HG02678 (cell line): ENCODE data around the gene CNTNAP2.

Experiments
- ATAC-seq: cut with Tn5 transposase; IDR thresholded peaks from one replicate; pipeline ENCODE4 v1.9.1; 2021; ENCODE audit warnings: mild to moderate bottlenecking, moderate library complexity; ENCODE audit not compliant: unreplicated experiment

Gene CNTNAP2

DNA sequence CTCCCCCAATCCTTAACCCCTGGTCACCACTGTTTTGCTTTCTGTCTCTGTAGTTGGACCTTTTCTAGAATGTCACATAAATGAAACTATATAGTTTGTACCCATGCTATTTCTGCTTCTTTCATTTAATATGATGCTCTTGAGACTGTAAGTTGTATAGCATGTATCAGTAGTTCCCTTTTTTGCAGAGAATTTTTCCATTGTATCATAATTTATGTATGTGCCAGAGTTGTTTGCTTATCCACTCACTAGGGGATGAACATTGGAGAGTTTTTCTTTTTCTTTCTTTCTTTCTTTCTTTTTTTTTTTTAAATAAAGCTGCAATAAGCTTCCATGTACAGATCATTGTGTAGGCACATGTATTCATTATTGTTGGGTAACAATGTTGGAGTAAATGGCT lies 544.8 kb downstream of the CNTNAP2 start:
- ATAC-seq: no peak

DNA sequence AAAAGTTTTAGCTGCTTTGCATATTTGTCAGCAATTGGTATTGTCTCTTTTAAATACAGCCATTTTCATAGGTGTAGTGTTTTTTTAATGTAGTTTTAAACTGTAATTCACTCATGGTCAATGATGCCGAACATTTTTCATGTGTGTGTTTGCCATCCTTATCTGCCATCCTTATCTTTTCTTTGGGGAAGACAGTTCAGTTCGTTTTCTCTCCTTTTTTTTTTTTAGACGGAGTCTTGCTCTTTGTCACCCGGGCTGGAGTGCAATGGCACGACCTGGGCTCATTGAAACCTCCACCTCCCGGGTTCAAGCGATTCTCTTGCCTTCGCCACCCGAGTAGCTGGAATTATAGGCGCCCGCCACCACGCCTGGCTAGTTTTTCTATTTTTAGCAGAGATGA lies 545.3 kb downstream of the CNTNAP2 start:
- no peak for ATAC-seq

DNA sequence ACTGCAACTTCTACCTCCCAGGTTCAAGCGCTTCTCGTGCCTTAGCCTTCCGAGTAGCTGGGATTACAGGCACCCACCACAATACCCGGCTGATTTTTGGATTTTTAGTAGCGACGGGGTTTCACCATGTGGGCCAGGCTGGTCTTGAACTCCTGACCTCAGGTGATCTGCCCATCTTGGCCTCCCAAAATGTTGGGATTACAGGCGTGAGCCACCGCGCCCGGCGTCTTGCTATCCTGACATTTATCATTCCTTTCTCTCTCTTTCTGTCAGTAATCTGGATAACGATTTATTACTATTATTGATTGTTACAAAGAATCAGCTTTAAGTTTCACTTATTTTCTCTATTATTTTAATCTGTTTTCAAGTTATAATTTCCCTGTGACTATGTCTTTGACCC lies 548.4 kb downstream of the CNTNAP2 start:
- ATAC-seq: no peak

DNA sequence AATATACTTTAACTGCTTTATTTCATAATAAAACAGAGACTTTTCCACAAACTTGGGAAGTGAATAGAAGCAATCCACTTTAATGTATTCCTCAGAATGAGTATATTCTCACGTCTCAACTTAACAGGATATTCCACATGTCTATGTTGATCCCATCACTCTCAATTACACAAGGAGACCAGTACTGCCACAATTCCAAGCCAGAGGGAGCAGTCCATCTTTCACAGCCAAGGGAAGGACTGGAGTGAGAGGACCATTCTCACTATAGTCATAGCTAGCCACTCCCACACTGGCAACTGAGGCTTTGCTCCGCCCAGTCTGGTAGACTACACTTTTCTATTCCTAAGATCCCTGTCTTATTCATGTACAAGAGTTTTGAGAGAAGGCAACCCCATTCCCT lies 553.9 kb downstream of the CNTNAP2 start:
- no peak for ATAC-seq

DNA sequence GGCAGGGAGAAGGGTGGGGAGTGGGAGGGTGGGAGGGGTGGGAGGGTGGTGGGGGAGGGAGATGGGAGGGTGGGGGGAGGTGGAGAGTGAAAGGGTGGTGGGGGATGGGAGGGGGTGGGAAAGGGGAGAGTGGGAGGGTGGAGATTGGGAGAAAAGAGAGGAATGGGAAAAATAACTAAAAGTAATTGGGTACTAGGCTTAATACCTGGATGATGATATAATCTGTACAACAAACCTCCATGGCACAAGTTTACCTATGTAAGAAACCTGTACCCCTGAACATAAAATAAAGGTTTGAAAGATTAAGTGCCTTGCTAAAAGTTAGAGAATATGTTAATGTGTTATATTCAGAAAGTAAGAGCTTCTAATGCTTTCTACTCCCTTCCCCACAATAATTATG lies 564.9 kb downstream of the CNTNAP2 start:
- ATAC-seq: no peak

DNA sequence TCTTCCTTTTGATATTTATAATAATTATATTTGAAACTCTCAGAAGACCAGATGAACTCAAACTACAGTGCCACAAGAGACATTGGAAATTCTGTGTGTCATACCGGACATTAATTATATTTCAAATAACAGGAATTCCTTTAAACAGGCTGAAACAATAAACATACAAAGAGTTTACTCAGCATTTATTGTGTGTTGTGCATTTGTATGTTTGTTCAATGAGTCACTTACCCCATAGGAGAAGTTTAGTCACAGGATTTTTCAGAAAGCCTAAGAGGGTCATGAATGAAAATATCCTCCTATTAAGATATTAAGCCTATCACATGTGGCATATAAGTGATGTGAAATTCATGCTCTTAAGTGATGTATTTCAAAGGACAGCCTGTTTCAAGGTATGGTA lies 566.8 kb downstream of the CNTNAP2 start:
- no peak for ATAC-seq

DNA sequence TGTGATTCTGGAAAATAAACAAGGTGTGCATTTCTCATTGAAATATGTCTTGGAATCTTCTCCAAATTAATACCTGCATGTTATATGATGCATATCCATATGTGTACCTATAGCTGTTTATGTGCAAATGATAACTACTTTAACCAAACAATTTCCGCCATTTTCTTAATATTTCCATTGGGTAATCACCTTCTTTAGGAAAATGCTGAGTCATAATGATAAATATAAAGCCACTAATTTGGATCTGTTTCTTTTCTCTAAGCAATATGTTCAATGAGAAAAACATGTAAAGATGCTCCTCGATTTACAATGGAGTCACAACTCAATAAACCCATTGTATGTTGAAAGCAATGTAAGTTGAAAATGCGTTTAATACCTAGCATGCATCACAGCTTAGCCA lies 574.4 kb downstream of the CNTNAP2 start:
- ATAC-seq: no peak

DNA sequence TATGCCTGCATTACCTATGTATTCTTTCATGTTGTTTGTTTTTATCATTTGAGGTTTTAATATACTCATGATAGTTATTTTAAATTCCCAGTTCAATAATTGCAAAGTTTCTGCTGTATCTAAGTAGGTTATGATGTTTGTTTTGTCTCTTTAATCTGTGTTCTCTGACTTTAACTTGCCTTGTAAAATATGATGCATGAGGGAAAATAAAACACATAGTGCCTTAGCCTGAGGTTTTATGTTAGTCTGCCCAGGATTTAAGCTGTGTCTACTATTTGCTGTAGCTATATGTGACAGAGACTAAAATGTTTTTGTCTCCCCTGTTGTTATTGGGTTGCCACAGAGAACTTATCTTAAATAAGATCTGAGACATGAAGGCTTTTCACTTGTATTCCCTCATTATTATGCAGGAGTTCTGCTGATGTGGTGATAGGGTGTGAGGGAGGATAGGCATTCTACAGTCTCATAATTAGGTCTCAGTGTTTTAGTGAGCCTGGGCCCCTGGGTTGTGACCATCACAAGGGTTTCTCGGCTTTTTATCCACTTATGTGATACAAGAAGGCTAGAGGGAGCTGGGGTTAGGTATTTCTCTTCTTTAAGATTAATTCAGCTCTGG lies 582.5 kb downstream of the CNTNAP2 start:
- no peak for ATAC-seq

DNA sequence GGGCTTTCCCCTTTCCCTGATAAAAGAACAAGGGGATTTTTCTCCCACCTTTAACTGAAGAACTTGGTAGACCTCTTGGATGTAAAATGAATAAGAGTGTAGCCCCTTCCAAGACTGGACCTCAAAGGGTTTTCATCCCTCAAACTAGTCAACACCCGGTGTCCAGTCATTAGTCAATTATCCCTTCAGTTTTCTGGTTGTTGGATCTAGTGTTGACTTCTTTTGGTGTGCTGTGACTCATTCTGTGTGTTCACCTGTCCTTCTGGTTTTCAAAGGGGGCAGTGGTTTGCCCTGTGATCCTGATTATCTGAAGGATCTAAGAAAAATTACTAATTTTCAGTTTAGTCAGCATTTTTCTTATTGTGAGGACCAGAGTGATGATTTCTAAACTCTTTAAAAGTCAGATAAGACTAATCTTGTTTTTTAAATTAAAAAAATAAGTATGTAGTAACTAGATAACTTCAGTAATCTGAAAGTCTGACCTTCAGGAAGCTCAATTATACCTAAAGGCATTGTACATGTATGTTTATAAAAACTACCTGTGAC lies 583.5 kb downstream of the CNTNAP2 start:
- ATAC-seq: no peak

DNA sequence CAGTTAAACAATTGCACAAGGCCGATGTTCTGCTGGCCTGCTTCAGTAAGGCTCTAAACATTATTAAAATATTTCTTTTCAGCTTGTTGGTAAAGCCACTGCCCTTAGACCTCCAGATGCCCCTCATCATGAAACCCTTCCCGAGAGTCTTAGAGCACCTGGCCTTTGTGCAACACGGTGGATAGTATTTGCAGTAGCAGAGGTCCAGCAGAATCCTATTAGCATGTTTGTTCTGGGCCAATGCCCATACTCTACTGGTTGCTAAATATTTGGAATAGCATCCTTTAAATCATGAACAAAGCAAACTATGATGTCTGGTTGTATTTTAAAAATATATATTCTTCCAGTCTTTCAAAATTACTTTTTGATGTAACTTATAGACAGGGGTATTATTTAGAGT lies 584.6 kb downstream of the CNTNAP2 start:
- no peak for ATAC-seq

DNA sequence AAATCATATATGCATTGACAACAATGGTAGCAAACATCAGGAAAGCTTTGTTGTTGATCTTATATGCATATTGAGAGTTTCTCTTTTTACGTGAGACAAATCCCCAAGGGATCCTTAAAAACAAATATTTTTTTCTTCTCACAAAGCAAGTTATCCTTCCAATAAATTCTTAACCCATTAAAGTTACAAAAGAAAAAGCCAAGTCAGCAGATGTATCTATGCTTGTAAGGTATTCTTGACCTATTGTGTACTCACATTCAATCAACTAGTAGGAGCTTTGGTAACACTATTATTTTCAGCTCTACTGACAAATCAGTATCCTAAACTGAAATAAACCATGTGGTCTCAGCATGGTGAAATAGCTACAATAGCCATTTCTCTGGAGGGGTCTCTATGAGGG lies 586.3 kb downstream of the CNTNAP2 start:
- ATAC-seq: no peak

DNA sequence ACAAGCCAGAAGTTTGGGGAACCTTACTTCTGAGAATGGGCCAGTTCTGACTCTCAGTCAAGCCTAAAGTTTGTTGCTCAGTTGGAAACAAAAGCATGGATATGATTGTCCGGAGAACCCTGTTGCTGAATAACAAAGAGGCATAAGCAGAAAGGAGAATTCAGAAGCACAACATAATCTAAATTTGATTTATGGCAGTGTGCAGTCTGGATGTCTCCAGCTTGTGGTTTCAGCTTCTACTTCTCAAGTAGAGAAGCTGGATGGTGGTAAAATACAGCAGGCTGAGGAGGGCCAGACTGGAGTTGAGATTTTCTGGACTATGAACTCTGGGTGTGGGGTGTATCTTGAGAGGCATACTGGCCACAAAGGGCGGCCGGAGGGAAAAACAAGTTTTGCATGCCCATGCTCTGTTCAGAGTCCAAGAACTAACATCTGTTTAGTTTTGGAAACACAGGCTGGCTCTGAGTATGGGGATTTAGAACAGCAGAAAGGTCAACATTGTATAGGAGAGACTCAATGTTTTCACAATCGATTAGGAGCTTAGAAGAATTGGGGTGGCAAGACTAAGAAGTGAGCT lies 592.9 kb downstream of the CNTNAP2 start:
- no peak for ATAC-seq

DNA sequence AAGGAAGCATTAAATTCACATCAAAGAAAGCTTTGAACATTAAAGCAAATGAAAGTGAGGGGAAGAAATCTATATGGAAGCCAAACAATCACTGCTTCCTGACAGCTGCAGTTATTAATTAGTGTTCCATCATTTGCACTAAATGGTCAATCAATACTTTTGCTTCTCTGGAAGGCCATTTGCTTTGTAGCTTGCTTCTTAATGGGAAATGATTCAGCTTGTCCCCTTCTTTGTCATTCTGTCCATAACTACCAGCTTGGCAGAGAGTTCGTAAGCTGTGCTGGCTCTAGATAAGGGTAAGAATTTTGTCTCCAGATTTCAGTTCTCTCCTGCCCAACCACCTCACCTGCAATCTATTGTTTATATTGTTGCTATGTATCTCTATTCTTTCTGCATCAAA lies 596.6 kb downstream of the CNTNAP2 start:
- no peak for ATAC-seq

DNA sequence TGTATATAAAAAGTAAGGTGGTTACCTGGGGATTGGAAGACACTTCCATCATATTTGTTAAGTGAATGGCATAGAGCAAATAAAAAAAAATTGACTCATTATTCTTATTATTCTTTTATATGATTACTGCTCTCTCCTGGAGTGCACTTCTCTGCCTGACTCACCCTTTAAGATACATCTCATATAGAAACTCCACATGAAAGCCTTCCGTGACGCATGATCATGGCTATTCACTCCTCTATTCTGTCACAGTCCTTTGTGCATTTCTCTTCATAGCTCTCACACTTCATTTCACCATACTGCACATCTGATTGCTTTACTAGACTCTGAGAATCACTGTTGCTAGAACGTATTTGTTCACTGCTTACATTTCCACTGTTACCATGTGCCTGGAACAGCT lies 597.3 kb downstream of the CNTNAP2 start:
- no peak for ATAC-seq

DNA sequence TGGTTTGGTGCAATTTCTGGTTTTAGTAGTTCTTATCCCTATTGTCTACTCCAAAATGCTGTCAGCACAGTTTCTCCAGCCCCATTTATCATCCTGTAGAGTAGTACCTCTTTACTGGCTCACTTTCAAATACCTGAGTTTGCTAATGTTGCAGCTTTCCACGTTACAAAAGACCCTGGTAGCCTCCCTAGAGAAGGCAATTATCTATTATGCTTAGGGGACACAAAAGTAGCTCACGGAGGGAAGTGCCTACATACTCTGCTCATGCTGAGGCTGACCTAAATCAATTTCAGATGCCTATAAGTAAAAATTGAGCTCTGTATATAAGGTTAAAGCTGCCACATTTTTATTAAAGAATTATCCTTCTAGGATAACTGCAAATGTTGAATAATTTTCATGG lies 603.6 kb downstream of the CNTNAP2 start:
- no peak for ATAC-seq

DNA sequence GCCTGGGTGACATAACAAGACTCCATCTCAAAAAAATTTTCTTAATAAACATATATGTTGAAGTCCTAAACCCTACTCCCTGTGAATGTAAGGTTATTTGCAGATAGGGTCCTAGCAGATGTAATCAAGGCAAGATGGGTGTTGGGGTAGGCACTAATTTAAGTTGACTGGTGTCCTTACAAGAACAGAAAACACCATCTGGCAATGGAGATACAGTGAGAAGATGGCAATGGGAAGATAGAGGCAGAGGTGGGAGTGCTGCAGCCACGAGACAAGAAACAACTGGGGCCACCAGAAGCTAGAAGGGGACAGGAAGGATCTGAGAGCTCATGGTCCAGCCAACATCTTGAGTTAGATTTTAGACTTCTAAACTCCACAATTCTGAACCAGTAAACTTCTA lies 606.4 kb downstream of the CNTNAP2 start:
- no peak for ATAC-seq

DNA sequence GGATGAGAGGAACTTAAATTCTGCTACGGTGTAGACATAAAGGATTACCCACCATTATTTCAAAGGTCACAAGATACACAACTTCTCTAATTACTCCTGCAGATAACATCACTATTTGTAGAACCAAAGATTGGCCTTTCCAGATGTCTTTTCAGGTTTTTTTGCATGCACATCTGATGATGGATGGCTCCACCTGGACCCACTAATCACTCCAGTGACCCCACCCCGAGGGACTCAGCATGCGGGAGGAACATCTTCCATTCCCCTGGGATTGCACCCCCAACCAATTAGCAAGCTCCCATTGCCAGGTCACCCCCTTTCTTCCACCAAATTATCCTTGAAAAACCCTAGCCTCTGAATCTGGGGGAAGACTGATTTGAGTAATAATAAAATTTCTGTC lies 608.9 kb downstream of the CNTNAP2 start:
- no peak for ATAC-seq

DNA sequence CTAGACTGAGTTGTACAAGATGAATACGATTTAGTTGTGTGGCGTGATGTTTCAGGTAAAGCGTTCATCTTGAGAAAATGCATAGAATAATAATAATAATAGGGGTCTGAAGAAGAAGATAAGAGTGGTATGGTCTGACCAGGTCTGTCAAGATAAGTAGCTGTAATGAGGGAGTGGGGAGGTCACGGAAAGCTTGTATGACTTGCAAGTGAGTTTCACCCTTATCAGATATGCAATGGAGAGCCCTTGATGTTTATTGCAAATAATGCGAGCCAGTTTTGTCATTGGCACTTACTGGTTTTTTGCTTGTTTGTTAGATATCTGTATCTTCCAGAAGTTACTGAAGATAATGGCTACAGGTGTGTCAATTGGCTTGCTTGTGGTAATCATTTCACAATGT lies 611.5 kb downstream of the CNTNAP2 start:
- no peak for ATAC-seq

DNA sequence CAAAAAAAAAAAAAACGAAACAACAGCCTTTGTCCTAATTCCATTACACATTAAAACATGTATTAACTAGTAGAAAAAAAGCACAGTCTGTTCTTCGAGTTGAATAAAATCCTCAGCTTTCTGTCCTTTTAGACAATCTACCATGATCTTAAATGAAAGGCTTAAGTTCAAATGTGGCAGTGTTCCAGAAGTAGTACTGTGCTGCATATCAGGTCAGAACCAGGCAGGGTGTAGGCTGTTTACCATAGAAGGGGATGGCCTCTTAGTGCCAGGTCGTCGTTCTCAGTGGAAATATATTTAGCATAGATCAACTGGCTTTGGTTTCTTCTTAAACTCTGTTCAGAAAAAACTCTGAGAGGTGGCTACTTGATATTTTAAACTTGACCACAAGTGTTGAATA lies 612.0 kb downstream of the CNTNAP2 start:
- ATAC-seq: no peak

DNA sequence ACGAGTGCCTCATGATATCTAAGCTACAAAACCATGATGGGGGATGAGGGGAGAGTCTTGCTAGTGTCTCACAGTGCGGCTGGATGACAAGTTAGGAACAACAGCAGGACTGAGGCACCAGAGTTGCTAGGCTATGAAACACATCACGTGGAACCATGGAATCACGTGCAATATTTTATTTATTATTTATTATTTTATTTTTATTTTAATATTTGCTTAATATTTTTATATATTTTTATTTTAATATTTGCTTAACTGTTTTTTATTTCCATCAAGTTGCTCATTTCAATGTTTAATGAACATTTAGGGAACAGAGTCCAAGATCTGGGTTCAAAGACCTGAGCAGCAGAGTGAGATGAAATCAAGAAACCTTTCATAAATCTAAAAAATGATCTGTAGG lies 614.6 kb downstream of the CNTNAP2 start:
- no peak for ATAC-seq

DNA sequence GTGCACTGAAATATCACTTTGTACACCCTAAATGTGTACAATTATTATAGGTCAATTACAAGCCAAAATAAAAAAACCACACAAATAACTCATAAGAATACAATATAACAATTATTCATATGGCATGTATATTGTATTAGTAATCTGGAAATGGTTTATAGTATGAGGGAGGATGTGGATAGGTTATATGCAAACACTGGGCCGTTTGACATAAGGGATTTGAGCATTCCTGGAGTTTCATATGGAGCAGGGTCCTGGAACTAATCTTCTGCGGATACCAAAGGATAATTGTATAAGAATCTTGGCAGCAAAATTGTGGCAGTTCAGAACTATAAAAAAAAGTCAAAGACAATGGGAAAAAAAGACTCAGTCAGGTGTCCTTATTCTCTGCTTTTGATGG lies 619.4 kb downstream of the CNTNAP2 start:
- no peak for ATAC-seq

DNA sequence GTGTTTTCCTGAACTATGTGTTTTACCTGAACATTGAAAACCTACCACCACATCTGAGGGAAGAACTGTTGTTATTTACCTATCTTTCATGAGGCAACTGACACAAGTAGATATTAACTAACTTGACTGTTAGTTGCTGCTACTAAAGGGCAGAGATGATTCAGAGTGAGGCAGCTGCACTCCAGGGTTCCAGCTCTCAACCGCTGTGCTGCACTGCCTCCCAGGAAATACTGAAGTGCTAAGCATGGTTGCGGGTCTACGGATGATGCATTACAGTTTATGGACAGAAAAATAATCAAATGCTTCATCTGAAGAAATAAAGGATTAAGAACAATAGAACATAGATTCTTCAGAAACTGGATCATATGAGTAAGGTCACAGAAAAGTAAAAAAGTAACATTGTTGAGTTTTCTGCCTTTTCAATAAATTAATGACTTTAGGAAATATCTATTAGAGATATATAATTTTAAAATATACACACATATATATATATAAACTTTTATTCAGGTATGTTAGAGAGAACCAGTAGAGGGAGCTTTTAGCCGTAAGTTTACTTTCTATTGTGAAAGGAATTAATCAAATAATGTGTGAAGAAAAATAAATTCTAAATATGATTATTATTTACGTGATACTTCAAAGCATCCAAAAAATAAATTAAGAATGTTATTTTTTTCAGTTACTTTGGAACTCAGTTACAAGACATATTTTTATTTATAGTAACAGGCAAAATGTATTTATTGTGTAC lies 620.0 kb downstream of the CNTNAP2 start:
- no peak for ATAC-seq
